Omental fat pad (tissue), 4 donors: Measurements from ENCODE around the gene ZNF627. TPM values are rescaled to one million over a fixed set of nuclear protein-coding genes. Genes with fewer than 3 reads are reported as not detected.
"Not testable (repeated sequence)": the region's sequence is repeated elsewhere in the genome, so short reads cannot be mapped to it uniquely, and the experiment has no call there.

Experiments
- ATAC-seq: fragments of 150-250 bp; one replicate; pipeline ENCODE4 v1.9.1; 2016; ENCODE audit warnings: mild to moderate bottlenecking, moderate library complexity; ENCODE audit not compliant: low FRiP score
- DNase-seq: peaks from one replicate; pipeline ENCODE4 v3.0.0-alpha.2; 2019; ENCODE audit warnings: low spot score
- total RNA-seq, 4 donors: library from RNA; depleted of rRNA; stranded (reverse); fragments of >200 nt; gene quantifications; one replicate each; pipeline ENCODE4 v1.1.0, GENCODE V29; 2016
- TF ChIP-seq, protein P1 (sequence below), 3 donors: fragments of 450-650 bp; IDR thresholded peaks; one replicate each; pipeline ENCODE4 v1.5.1; 2016 to 2017; ENCODE audit warnings: antibody characterized with exemption in 3 of 3, mild to moderate bottlenecking in 3 of 3, moderate library complexity in 2 of 3

The ZNF627 gene
- total RNA-seq, 4 donors from 2014 or later = 5.4 to 12.1 (median 6.2) TPM

DNA sequence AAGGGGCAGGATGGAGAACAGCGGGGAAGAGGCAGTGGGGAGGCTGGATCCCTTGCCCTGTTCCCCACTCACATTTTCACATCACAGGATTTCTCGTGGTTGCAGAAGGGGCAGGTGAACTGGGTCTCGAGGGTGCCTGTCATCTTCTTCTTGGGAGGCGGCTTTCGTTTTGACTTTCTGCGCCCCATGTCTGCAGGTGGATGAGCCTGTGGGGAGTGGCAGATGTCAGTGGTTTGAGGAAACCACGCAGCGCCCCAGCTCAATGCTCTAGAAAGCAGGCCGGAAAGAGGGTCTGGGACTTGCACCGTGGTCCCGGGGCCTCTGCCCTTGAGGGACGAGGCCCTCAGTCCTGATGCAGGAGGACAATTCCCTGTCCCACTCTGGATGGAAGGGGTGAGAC is 43.1 kb upstream of the ZNF627 start:
- TF ChIP-seq, protein P1, sequence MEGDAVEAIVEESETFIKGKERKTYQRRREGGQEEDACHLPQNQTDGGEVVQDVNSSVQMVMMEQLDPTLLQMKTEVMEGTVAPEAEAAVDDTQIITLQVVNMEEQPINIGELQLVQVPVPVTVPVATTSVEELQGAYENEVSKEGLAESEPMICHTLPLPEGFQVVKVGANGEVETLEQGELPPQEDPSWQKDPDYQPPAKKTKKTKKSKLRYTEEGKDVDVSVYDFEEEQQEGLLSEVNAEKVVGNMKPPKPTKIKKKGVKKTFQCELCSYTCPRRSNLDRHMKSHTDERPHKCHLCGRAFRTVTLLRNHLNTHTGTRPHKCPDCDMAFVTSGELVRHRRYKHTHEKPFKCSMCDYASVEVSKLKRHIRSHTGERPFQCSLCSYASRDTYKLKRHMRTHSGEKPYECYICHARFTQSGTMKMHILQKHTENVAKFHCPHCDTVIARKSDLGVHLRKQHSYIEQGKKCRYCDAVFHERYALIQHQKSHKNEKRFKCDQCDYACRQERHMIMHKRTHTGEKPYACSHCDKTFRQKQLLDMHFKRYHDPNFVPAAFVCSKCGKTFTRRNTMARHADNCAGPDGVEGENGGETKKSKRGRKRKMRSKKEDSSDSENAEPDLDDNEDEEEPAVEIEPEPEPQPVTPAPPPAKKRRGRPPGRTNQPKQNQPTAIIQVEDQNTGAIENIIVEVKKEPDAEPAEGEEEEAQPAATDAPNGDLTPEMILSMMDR (IDR thresholded peaks at IDR 0.05) = no peak

DNA sequence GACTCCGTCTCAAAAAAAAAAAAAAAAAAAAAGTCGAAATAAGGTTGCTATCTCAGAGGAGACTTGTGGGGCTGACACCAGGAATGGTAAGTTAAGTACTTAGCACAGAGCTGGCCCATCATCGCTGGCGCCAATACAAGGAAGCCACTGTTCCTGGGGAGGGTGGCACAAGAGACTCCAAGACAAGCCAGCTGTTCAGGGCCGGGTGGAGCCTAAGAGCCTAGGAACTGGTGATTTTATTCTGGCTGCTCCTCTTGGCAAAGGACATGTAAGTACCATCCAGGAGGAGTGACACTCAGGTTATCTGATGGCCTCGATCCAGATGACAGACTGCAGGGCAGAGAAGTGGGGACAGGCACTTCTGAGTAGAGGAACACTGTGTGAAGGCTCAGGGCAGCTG is 42.0 kb upstream of the ZNF627 start:
- ATAC-seq (no peak), DNase-seq (no peak)
- TF ChIP-seq, protein P1 (IDR thresholded peaks at IDR 0.05) = no peak

More for the DNA sequence above, 43.1 kb upstream of the ZNF627 start:
- DNase-seq (no peak), ATAC-seq (no peak)

DNA sequence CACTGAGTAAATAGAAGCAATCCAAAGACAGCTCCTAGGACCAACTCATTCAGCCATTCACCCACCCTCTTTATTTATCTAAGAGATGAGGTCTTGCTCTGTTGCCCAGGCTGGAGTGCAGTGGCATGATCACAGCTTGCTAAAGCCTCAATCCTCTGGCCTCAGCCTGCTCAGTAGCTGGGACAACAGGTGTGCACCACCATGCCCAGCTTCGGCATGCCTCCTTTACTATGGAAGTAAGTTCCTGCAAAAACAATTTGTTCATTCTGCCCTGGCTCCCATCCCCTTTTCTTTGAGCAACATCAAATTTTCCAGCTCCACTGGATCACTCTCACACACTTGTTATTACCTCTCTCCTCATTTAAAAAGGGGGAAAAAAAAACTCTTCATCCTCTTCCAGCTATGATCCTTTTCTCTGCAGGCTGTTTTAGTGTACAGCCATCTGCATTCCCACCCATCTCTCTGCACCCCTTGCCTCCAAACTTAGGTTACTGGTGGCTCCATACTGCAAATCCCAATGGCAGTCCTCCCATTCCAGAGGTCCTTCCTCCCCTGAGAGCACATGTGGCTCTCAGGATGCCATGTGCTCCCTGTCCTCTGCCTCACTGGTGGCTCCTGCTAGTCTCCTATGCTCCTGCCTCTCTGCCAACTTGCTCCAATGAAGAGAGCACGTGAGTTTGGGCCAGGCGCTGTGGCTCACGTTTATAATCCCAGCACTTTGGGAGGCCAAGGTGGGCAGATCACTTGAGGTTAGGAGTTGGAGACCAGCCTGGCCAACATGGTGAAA is 40.5 kb upstream of the ZNF627 start:
- ATAC-seq (no peak), DNase-seq (no peak)
- TF ChIP-seq, protein P1 (IDR thresholded peaks at IDR 0.05) = no peak

DNA sequence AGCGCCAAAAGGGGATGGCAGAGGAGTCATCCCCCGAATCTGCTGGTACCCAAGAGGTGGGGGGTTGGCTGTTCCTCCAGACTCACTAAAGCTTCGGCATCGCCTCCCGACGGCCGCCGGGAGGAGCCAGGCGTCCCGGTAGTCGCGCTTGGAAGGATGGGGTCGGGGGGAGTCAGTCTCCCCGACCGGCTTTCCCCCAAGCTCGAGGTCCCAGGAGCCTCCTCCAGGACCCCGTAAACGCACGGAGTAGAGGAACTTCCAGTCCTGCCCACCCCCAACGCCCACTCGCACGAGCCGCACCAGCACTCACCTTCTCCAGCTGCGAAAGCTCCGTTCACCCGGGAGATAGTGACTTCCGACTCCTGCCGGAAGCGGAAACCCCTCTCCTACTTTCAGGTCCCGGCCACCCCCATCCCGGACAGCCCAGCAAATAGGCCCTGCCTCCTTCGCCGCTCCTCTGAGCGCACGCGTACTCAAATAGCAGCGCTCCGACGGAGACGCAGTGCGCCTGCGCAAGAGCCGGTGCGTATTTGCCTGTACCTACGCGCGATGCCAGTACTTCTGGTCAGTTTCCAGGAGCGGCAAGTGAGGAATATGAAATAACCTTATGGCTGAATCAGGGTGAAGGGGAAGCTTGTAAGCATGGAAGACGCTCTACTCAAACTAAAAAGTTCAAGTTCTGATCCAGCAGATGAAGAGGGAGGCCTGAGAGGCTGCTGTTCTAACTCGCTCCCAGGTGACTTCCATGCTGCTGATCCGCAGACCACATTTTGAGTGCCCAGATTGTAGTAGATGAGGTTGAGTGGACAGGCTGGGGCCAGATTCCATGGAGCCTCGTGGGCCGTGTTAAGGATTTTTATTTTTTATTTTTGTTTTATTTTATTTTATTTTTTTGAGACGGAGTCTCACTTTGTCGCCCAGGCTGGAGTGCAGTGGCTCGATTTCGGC is 38.1 kb upstream of the ZNF627 start, which contains the start of gene ELOF1:
ELOF1 (minus strand) TSS at position 350 of the 948 bp plus-strand sequence. CDS start 4,883 bp downstream, outside the sequence.
- TF ChIP-seq, protein P1 (IDR thresholded peaks at IDR 0.05) = no peak
- ATAC-seq (peak; percentile 98), DNase-seq (peak; percentile 83)

DNA sequence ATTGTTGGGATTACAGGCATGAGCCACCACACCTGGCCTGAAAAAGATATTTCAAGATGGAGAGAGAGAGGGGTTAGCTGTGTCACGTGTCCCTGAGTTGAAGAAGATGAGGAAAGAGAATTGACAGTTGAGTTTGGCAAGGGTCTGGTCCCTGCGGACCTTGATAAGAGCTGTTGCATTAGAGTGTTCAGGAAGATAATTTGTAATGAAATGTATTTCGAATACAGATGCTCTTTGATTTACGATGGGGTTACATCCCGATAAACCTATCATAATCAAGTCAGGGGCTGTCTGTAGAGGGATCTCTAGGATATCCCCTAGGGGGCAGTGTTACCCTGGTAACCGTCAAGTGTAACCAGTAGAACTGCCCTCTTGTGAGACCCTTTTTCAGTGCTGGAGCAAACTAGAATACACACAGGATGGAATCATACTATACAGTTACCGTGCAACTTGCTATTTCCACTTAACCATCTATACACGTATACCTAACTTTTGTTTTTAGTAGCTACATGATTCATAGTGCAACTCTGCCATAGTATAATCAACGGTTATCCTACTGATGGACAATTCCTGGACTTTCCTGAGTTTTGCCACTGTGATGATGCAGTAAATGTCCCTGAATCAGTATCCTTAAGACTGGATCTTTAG is 36.8 kb upstream of the ZNF627 start:
- DNase-seq (no peak), ATAC-seq (peak; percentile 37)
- TF ChIP-seq, protein P1 (IDR thresholded peaks at IDR 0.05) = no peak

DNA sequence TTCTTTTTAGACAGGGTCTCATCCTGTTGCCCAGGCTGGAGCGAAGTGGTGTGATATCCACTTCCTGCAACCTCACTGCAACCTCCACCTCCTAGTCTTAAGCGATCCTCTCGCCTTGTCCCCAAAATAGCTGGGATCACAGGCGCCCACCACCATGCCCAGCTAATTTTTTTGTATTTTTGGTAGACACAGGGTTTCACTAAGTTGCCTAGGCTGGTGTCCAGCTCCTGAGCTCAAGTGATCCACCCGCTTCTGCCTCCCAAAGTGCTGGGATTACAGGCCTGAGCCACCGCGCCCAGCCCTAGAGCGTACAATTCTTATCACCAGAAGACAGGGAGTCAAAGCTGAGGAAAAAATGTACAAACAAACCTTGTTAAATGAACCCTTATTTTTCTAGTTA is 33.8 kb upstream of the ZNF627 start:
- ATAC-seq (no peak), DNase-seq (no peak)
- TF ChIP-seq, protein P1 (IDR thresholded peaks at IDR 0.05) = no peak

DNA sequence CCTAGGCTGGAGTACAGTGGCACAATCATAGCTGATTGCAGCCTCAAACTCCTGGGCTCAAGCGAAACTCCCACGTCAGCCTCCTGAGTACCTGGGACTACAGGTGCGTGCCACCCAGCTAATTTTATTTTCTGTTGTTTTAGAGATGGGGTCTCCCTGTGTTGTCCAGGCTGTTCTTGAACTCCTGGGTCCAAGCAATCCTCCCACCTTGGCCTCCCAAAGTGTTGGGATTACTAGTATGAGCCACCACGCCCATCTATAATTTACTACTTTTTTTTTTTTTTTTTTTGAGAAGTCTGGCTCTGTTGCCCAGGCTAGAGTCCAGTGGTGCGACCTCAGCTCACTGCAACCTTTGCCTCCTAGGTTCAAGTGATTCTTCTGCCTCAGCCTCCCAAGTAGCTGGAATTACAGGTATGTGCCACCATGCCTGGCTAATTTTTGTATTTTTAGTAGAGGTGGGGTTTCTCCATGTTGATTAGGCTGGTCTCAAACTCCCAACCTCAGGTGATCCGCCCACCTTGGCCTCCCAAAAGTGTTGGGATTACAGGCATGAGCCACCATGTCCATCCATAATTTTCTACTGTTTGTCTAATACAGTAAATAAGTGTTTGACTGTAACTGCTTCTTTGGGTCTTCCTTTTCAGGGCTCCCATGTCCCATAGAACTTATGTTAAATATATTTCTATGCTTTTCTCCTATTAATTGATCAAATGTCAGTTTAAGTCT is 33.0 kb upstream of the ZNF627 start:
- not testable (repeated sequence) for DNase-seq, ATAC-seq

DNA sequence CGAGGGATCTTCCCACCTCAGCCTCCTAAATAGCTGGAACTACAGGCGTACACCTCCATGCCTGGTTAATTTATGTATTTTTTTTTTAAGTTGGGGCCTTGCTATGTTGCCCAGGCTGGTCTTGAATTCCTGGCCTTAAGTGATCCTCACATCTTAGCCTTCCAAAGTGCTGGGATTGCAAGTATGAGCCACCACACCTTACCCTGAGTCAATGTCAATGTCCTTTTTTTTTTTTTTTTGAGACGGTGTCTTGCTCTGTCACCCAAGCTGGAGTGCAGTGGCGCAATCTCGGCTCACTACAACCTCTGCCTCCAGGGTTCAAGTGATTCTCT is 31.7 kb upstream of the ZNF627 start:
- ATAC-seq, DNase-seq: not testable (repeated sequence)
